HG03565 (cell line): ENCODE measurements around the gene CTF1.
"Not testable (repeated sequence)": the region's sequence is repeated elsewhere in the genome, so short reads cannot be mapped to it uniquely, and the experiment has no call there.

Experiments
- ATAC-seq: cut with Tn5 transposase; IDR thresholded peaks from one replicate; pipeline ENCODE4 v1.9.1; 2021; ENCODE audit warnings: mild to moderate bottlenecking, moderate library complexity; ENCODE audit not compliant: unreplicated experiment

Gene CTF1

GRCh38 chr16:30887927-30888326 is 8.5 kb upstream of the CTF1 start:
- no peak for ATAC-seq

DNA sequence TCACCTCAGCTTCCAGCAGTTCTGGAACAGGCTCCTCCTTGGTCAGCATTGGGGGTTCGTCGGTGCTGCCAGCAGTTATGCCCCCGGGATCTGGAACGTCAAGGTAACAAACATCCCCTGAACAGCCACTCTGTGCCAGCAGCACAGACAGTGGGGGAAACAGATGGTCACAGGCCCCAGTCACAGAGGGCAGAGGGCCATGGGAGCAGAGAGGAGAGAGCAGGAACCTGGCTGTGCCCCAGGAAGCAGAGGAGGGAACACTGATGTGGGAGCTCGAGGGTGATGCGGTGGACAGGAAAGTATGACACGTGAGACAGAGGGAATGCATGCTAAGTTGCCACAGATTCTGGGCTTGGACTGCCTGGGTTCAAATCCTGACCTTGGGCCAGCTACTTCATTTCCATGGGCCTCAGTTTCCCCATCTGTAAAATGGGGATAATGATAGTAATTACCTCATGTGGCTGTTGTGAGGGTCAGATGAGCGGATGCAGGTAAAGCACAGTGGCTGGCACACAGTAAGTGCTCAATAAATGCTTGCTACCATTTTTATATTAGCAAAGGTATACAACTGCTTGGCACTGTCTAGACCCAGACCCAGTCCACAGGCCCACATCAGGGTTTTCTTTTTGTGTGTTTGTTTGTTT is 7.4 kb upstream of the CTF1 start:
- ATAC-seq = no peak

GRCh38 chr16:30889721-30890120 is 6.7 kb upstream of the CTF1 start:
- ATAC-seq = no peak

GRCh38 chr16:30891043-30891823 is 5.2 kb upstream of the CTF1 start:
- not testable (repeated sequence) for ATAC-seq

DNA sequence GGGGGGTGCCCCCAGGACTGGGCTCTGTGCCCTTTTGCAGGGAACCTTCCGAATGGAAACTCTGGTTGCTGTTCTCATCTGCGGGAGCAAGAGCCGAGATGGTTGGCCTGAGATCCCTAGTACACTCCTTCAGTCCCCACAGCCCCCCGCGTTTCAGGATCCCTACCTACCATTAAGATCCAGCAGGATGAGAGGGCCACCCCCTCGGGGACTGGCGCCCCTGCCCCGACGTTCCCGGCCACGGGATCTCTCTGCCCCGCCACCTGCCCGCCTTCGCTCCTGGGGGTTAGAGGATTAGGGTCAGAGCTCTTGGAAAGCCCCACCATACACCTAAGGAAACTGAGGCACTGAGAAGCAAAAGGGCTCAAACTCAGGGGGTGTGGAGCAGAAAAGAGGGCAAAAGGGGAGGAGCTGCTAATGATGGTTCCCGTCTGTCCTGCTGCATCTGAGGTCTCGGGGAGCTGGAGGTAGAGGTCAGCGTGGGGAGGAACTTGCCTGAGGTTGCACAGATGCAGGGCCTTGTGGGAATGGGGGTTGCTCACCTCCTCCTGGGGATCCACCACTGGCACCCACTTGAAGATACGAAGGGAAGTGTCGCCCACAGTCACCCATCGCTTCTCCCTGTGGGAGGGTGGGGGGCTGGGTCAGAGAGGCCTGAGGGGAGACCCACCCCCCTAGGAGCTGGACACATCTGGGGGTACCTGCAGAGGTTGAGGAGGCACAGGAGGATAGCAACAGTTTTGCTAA is 3.6 kb upstream of the CTF1 start:
- no peak for ATAC-seq

DNA sequence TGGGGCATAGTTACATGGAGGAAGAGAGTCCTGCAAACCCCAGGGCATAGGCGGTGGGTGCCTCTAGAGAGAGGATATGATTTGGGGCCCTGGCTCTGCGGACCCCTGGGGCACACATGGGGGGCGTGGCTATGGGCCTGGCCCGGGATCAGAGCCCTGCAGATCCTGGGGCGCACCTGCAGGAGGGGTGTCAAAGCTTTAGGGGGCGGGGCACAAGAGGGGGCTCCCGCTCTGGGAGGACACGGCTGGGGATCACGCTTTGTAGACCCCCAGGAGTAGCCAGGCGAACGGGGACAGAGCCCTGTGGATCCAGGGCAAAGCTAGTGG is 3.0 kb upstream of the CTF1 start:
- no peak for ATAC-seq

GRCh38 chr16:30893744-30894539 is 2.5 kb upstream of the CTF1 start, which contains the start of gene BCL7C:
BCL7C (minus strand) TSS chr16:30894077; CDS start chr16:30893944, 133 bp downstream.
- ATAC-seq = peak; percentile 47

- no peak for ATAC-seq
Observed at GRCh38 chr16:30894540-30895368, 1.7 kb upstream of the CTF1 start.

- ATAC-seq = no peak
Observed at GRCh38 chr16:30895627-30896260, 670 bp upstream of the CTF1 start.

DNA sequence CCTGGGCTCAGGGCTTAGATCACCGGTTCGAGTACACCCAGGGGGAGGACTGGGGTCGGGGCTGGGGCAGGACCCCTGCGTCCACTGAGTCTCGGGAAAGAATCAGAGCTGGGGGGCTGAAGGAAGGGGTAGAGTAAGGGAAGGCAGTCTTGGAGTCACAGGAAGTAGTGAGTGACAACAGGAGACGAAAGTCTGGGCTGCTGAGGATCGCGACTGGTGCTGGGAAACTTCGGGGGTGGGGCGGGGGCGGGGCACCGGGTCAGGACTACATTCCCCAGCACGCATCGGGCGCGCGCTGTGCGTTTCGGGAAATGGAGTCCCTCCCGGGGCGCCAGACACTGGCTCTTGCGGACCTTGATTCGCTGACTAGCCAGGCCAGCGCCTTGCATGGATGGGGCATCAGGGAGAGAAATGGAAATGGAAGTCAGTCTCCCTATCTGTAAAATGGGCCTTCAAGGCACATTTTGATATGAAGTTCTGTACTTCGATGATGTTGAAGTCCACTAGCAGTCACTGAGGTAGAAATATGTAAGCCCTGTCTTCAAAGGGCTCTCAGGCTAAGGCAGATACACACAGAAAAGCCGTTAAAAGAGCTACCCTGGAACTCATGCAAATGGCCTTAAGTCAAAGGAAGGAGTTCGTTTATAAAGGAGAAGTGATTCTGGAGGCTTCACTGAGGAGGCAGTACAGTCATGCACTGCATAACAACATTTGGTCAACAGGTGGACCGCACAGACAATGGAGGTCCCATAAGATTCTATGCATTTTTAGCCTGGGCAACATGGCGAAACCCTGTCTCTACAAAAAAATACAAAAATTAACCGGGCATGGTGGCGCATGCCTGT is 697 bp downstream of the CTF1 start:
- no peak for ATAC-seq

GRCh38 chr16:30899794-30900193 is 3.4 kb downstream of the CTF1 start:
- no peak for ATAC-seq

DNA sequence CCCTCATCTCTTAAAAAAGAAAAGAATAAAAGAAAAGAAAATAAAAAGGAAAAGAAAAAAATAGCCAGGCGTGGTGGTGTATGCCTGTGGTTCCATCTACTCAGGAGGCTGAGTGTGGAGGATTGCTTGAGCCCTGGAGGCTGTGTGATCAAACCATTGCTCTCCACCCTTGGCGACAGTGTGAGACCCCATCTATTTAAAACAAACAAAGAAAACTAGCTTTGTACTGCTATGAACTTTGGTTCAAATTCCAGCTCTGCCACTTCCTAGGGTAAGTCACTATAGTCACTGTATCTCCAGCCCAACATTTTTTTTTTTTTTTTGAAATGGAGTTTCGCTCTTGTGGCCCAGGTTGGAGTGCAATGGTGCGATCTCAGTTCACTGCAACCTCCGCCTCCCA is 4.2 kb downstream of the CTF1 start:
- no peak for ATAC-seq

DNA sequence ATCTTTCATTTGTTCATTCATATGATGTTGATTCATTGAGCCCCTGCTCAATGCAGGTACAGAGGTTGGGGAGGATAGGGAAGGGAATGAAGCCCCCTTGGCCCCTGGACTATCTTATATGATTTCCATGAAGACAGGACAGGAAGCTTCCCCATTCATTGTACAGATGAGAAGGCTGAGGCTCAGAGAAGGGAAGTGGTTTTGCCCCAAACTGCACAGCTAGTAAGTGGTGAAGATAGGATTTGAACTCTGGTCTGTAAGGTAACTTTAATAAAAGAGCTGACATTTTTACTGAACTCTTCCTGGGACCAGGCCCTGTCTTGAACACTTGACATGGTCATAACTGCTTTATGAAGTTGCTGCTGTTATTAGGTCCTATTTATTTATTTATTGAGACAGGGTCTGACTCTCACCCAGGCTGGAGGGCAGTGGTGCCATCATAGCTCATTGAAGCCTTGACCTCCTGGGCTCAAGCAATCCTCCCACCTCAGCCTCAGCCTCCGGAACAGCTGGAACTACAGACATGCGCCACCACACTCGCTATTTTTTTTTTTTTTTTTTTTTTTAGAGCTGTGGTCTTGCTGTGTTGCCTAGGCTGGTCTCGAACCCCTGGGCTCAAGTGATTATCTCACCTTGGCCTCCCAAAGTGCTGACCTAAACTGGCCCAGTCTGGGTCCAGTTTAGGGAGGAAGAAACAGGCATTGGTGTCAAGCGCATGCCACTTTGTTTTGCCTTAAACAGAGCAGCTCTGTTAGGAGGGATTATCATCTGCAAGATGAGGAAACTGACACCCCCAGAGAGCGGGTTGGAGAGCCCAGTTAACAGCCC is 5.0 kb downstream of the CTF1 start:
- no peak for ATAC-seq

GRCh38 chr16:30902029-30902972 is 5.9 kb downstream of the CTF1 start:
- no peak for ATAC-seq

- no peak for ATAC-seq
Observed at GRCh38 chr16:30903002-30903401, 6.6 kb downstream of the CTF1 start.

GRCh38 chr16:30903596-30903995 is 7.2 kb downstream of the CTF1 start:
- ATAC-seq = no peak
